NCI-H2171 (cell line): ENCODE results near the gene SHISA5.
"Not testable (repeated sequence)": the region's sequence is repeated elsewhere in the genome, so short reads cannot be mapped to it uniquely, and the experiment has no call there.

ENCODE experiments used
- DNase-seq: peaks from one replicate; lab custom pipeline; 2025; lab: John Stamatoyannopoulos, UW

The SHISA5 gene

DNA sequence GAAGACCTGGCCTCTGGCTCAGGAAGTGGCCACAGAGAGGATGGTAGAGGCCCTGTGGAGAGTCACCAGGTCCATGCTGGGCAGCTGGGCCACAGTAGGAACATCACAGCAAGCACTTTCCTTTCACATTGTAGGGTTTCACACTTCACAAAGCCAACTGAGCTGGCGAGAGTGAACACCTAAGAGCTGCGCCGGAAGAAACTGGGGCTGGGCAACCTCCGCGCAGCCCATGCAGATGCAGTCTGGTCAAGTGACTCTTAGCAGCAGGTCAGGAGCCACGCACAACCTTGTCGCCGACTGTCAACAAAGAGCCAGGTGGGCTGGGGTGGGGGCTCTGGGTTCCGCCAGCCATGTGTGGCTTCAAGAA lies 15.3 kb upstream of the SHISA5 start:
- no peak for DNase-seq

GRCh38 chr3:48518638-48519276 lies 14.8 kb upstream of the SHISA5 start:
- DNase-seq = no peak

- no peak for DNase-seq
Measured at GRCh38 chr3:48518069-48518468, 14.1 kb upstream of the SHISA5 start.

GRCh38 chr3:48516571-48516970 lies 12.6 kb upstream of the SHISA5 start:
- DNase-seq = no peak

DNA sequence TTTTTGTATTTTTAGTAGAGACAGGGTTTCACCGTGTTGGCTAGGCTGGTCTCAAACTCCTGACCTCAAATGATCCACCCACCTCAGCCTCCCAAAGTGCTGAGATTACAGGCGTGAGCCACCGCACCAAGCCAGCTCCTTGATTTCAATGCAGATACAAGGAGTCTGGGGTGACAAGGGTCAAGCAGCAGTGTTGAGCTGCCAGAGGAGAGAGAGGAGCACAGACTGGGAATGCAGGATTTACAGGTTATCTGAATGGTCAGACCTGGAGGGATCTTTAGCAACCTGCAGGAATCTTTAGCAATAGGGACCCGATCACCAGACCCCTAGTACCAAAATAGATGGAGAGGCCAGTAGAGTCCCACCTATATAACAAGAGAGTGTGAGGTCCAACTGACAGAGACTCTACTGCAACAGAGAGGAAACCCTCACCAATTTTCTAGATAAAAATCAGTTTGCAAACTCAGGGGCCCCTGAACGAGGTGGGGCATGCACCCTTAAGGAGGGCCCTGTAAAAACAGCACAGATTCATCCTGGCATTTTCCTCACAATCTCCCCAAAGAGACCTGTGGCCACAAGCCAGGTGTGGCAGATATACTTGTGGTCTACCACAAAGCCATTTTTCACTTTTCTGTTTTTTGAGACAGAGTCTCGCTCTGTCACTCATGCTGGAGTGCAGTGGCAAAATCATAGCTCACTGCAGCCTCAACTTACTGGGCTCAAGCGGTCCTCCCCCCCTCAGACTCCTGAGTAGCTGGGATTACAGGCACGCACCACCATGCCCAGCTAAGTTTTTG lies 10.7 kb upstream of the SHISA5 start:
- DNase-seq = no peak

GRCh38 chr3:48511551-48511950 lies 7.6 kb upstream of the SHISA5 start:
- DNase-seq = no peak

DNA sequence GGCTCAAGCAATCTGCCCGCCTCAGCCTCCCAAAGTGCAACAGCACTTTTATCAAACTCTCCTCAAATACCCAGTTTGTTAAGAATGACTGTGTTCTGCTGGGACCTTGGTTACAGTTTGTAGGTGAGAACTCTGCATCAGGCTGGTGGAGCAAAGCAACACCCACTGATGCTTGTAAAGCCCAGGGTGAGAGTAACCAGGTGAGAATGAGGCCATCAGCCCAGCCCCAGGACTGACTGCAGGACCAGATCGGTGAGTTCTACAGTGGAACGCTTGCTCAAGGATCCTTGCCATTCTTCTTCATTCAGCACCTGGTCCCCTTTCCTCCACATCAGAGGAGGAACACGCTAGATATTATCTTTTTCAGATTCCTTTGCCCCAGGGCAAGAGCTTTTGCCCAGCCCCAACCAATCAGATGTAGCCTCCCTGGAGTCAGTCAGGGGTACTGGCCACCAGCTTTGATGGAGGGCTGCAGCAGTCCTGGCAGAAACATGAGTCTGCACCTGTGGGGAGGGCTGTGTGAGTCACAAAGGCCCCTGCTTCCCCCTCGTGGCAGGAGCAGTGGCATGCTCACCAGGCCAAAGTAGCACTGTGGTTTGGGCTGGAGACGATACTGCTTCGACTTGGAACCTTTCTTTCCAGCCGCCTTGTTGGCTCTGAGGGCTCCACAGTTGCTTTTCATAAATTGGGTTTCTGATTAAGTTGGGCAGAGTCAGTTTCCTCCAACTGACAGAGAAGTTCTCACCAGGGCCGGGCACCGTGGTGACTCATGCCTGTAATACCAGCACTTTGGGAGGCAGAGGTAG lies 3.5 kb upstream of the SHISA5 start:
- no peak for DNase-seq

DNA sequence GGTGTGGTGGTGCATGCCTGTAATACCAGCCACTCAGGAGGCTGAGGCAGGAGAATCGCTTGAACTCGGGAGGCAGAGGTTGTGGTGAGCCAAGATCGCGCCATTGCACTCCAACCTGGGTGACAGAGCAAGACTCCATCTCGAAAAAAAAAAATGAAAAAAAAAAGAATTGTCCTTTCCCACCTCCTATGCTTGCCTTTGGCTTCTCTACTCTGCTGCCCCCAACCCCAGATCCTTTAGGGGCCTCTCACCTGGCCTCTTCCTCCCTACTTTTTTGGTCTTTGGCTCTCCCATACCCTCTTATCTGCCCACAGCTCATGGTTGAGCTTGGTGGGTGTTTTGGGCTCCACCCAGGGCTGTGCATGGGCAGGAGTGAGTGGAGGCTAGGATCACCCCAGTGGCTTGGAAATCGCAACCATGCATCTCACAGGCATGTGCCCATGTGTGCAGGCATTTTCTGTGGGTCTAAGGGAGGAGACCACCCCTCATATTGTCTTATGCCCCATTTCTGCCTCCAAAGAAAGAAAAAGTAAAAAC lies 2.1 kb upstream of the SHISA5 start:
- no peak for DNase-seq

DNA sequence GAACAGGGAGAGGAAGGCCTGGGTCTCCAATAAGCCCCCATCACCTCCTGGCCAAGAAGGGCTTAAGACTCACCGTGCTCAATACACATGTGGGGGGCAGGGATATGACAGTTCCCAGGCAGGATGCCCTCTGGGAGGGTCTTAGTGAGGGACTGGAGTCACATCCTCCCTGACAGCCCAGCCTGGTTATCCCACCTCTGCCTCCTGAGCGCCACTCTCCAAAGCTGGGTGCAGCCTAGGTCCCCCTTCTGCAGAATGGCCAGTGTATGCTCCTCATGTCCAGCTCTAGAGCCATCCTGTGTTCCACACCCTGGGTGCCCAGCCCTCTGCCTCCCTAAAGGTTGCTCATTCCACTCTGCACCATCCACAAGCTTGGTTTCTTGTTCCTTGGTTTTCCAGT lies 1.2 kb upstream of the SHISA5 start:
- no peak for DNase-seq

DNA sequence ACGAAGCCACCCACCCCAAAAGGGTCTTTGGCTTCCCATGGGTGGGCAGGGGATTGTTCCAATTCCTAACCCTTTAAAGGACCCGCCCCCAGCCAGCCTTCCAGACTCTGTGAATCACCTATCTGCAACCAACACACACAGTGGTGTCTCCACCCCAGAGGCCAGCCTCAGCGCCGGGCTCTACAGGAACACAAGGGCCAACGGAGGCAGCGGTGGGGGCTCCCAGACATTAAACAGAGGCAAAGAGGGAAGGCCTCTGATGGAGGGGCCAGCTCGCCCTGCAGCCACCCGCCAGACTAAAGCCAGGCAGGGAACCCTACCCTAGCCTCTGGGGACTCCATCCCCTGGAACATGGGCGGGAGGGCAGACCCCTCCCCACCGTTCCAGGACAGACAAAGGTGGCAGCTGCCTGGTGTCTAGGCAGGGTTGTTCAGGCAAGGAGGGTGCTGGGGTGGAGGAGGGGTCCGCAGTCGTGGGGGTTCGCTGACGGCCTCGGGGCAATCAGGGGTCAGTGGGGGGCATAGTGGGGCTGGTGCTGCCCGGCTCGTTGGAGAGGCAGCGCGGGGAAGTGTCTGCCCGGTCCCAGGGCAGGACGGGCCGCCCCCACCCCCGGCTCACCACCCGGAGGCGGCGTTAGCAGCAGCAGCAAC lies 448 bp downstream of the SHISA5 start:
- no peak for DNase-seq

- no peak for DNase-seq
Measured at GRCh38 chr3:48502728-48503168, 1.2 kb downstream of the SHISA5 start.

GRCh38 chr3:48502121-48502520 lies 1.9 kb downstream of the SHISA5 start:
- no peak for DNase-seq

DNA sequence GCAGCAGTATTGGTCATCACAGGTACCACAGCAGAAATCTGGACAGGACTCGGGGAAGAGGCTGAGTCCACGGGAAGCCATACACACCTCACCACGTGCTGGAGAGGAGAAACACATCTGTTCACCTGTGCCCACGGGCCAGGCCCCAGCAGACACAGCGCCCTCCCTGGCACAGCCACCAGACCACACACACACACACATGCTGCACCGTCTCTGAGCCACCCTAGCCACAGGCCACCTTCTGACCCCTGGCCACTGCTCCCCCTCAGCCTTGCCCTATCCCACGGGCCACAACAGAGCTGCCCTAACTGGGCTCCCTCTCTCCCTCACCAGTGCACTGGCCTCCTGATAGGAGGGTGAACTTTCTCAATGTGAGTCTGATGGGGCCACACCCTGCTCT lies 2.8 kb downstream of the SHISA5 start:
- no peak for DNase-seq

GRCh38 chr3:48500656-48501055 lies 3.3 kb downstream of the SHISA5 start:
- no peak for DNase-seq

GRCh38 chr3:48493203-48493501 lies 10.8 kb downstream of the SHISA5 start:
- DNase-seq = no peak

DNA sequence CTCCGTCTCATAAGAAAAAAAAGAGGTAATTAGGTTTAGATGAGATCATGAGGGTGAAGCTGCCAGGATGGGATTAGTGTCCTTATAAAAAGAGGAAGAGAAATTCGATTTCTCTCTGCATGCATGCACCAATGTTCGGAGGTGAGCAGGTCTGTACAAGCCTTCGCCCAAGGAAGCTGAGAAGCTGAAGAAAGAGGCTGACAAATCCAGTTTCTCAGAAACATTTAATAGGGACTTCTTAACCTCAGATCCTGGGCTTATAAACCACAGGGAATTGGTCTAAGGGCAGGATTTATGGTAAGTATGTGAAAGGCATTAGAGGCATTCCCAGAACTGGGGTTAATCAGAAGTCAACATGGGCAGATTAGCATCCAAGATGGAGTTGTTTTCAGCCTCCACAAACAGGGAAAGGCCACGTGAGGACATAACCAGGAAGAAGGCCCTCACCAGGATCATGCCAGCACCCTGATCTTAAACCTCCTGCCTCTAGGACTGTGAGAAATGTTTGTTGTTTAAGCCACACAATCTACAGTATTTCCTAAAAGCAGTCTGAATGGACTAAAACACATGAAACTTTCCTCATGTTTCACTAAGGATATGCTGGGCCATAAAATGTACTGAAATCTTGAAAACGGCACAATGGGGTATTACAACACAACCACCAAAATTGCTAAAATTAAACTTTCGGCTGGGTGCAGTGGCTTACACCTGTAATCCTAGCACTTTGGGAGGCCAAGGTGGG lies 11.3 kb downstream of the SHISA5 start:
- DNase-seq = no peak

DNA sequence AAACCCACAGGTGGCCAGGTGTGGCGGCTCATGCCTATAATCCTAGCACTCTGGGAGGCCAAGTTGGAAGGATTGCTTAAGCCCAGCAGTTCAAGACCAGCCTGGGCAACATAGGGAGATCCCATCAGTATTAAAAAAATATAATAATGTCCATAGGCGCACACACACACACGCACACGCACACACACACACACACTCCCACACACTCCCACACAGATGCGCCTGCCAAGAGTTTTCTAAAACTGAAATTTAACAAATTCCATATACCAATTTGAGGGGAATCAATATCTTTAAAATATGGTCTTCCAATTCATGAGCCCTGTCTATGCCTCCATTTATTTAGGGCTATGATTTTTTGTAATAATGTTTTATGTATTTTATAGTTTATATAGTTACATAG lies 17.0 kb downstream of the SHISA5 start:
- no peak for DNase-seq

- not testable (repeated sequence) for DNase-seq
Measured at GRCh38 chr3:48482822-48483221, 21.2 kb downstream of the SHISA5 start.

DNA sequence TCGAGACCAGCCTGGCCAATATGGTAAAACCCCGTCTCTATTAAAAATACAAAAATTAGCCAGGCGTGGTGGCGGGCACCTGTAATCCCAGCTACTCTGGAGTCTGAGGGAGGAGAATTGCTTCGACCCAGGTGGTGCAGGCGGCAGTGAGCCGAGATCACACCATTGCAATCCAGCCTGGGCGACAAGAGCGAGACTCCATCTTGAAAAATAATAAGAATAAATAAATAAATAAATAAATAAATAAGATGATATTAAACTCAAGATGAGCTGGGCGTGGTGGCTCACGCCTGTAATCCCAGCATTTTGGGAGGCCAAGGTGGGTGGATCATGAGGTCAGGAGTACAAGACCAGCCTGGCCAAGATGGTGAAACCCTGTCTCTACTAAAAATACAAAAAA lies 23.1 kb downstream of the SHISA5 start:
- not testable (repeated sequence) for DNase-seq

GRCh38 chr3:48478626-48479555 lies 25.1 kb downstream of the SHISA5 start:
- DNase-seq = no peak
